K562 (cell line): ENCODE measurements around the gene OR5A2. TPM values are rescaled to one million over a fixed set of nuclear protein-coding genes. Genes with fewer than 3 reads are reported as not detected.
"Not testable (repeated sequence)": the region's sequence is repeated elsewhere in the genome, so short reads cannot be mapped to it uniquely, and the experiment has no call there.

Experiments used
- ATAC-seq: fragments of 200-7000 bp; cut with Tn5 transposase; 3 replicates; pipeline ENCODE4 v1.9.1; 2020; ENCODE audit warnings: moderate library complexity
- BruUV-seq: library from RNA; stranded (reverse); fragments of 400-500 nt; replicated peaks from 2 replicates; lab custom pipeline; 2021; lab: Mats Ljungman, UMichigan
- CTCF ChIA-PET: fragments of 300-600 bp; formaldehyde crosslinking; extraction: SDS; loops from one replicate; lab custom pipeline; 2021; ENCODE audit warnings: low intra/inter-chr PET ratio; lab: Yijun Ruan, JAX
- POLR2A ChIA-PET: fragments of 300-600, 350-650 bp; sonication (Branson Sonifier 250); formaldehyde crosslinking; extraction: SDS; loops from one replicate; lab custom pipeline; 2021; ENCODE audit warnings: antibody characterized with exemption, inconsistent platforms; lab: Yijun Ruan, JAX
- DNase-seq, 4 experiments: peaks; one replicate each; pipeline versions ENCODE4 v3.0.0 to v3.0.0-alpha.2; 2011 to 2018; ENCODE audit warnings: low spot score in 3 of 4, mixed read lengths in 3 of 4; ENCODE audit errors: extremely low read depth in 1 of 4
- FAIRE-seq: peaks from 2 replicates; lab custom pipeline; 2011; peaks lifted over from hg19 to GRCh38; lab: Jason Lieb, UNC
- H2AFZ ChIP-seq: 2 replicates; pipeline ENCODE4 v1.6.0; 2011; ENCODE audit warnings: low read depth, low read length, control low read depth, inconsistent platforms
- H3K27ac ChIP-seq: fragments of 200-600 bp; 3 replicates; pipeline ENCODE4 v1.8.0; 2011; ENCODE audit warnings: low read depth, mild to moderate bottlenecking, control low read depth, inconsistent platforms, low read length, moderate library complexity, mixed read lengths; ENCODE audit errors: extremely low read depth
- H3K27me3 ChIP-seq, 2 experiments: fragments of 300-600 bp in 1 of 2; 2 replicates in 1 of 2; 3 replicates in 1 of 2; pipeline versions ENCODE4 v1.6.0 to v1.8.0; 2011; ENCODE audit warnings: inconsistent platforms in 2 of 2, low read length in 2 of 2, mild to moderate bottlenecking in 1 of 2, mixed read lengths in 1 of 2, moderate library complexity in 1 of 2; ENCODE audit not compliant: control insufficient read depth in 2 of 2, insufficient read depth in 2 of 2
- H3K36me3 ChIP-seq: fragments of 300-600 bp; 3 replicates; pipeline ENCODE4 v1.8.0; 2011; ENCODE audit warnings: mild to moderate bottlenecking, low read length, inconsistent platforms; ENCODE audit not compliant: control insufficient read depth, insufficient read depth
- H3K4me1 ChIP-seq, 2 experiments: fragments of 200-600 bp in 1 of 2; replicated peaks in 1 of 2; 2 replicates in 1 of 2; 3 replicates in 1 of 2; pipeline versions ENCODE4 v1.5.1 to v1.8.0; 2011; ENCODE audit warnings: inconsistent platforms in 2 of 2, low read length in 2 of 2, mild to moderate bottlenecking in 1 of 2, mixed read lengths in 1 of 2, moderate library complexity in 1 of 2; ENCODE audit not compliant: control insufficient read depth in 2 of 2, insufficient read depth in 2 of 2
- H3K4me2 ChIP-seq: 2 replicates; pipeline ENCODE4 v1.6.1; 2011; ENCODE audit warnings: low read length, control low read depth, inconsistent platforms, mixed read lengths; ENCODE audit not compliant: insufficient read depth
- H3K4me3 ChIP-seq: fragments of 200-600 bp; sonication (generic), shearing (Covaris generic); 2 replicates; pipeline ENCODE4 v1.5.1; 2016; ENCODE audit warnings: control low read depth, inconsistent platforms
- H3K79me2 ChIP-seq: fragments of 200-600 bp; 3 replicates; pipeline ENCODE4 v1.8.0; 2011; ENCODE audit warnings: low read length, inconsistent platforms; ENCODE audit not compliant: control insufficient read depth, insufficient read depth
- H3K9ac ChIP-seq, 2 experiments: 2 replicates each; pipeline versions ENCODE4 v1.6.0 to v1.6.1; 2011; ENCODE audit warnings: low read depth in 2 of 2, low read length in 2 of 2, control low read depth in 1 of 2, inconsistent platforms in 1 of 2, mild to moderate bottlenecking in 1 of 2, mixed read lengths in 1 of 2; ENCODE audit not compliant: insufficient read depth in 1 of 2
- H3K9me1 ChIP-seq: one replicate; pipeline ENCODE4 v1.6.0; 2011; ENCODE audit warnings: inconsistent platforms, mild to moderate bottlenecking, low read length, moderate library complexity; ENCODE audit not compliant: control insufficient read depth, insufficient read depth
- H3K9me3 ChIP-seq: replicated peaks from 2 replicates; pipeline ENCODE4 v1.5.1; 2011; ENCODE audit warnings: low read depth, low read length, inconsistent platforms; ENCODE audit not compliant: control insufficient read depth, insufficient read depth
- H4K20me1 ChIP-seq: replicated peaks from 2 replicates; pipeline ENCODE4 v1.6.1; 2011; ENCODE audit warnings: low read length, inconsistent platforms, mixed read lengths; ENCODE audit not compliant: control insufficient read depth, insufficient read depth
- CBFA2T3 ChIP-seq: fragments of 450-650 bp; IDR thresholded peaks from 2 replicates; pipeline ENCODE4 v1.6.1; 2017
- CHCHD3 ChIP-seq: fragments of 250-450 bp; sonication (Bioruptor Pico); IDR thresholded peaks from 2 replicates; pipeline ENCODE4 v2.1.2; 2022; ENCODE audit warnings: mild to moderate bottlenecking
- CREB1 ChIP-seq, 2 experiments: sonication (generic) in 1 of 2; formaldehyde crosslinking in 1 of 2; IDR thresholded peaks; 2 replicates each; pipeline versions ENCODE4 v1.6.1 to v1.8.0; 2012 to 2022; ENCODE audit warnings: inconsistent platforms in 1 of 2, mild to moderate bottlenecking in 1 of 2, missing genetic modification reagents in 1 of 2, moderate library complexity in 1 of 2
- CREBBP ChIP-seq: IDR thresholded peaks from one replicate; pipeline ENCODE4 v1.6.1; 2012; ENCODE audit warnings: low read depth, mild to moderate bottlenecking, control low read depth, inconsistent platforms, low read length
- ETV5 ChIP-seq: sonication (generic); formaldehyde crosslinking; IDR thresholded peaks from 2 replicates; pipeline ENCODE4 v1.4.0; 2020; ENCODE audit warnings: low read depth, mild to moderate bottlenecking, missing genetic modification reagents
- PKNOX1 ChIP-seq: fragments of 450-650 bp; IDR thresholded peaks from 2 replicates; pipeline ENCODE4 v1.6.1; 2016
- RAD51 ChIP-seq: fragments of 450-650 bp; IDR thresholded peaks from 2 replicates; pipeline ENCODE4 v1.7.1; 2016; ENCODE audit warnings: low read depth, mild to moderate bottlenecking, borderline replicate concordance
- SIN3A ChIP-seq, 2 experiments: fragments of 150-350 bp in 1 of 2; IDR thresholded peaks; 2 replicates each; pipeline ENCODE4 v1.6.1; 2011 to 2016; ENCODE audit warnings: borderline replicate concordance in 2 of 2, low read depth in 2 of 2, low read length in 2 of 2, mild to moderate bottlenecking in 2 of 2, moderate library complexity in 2 of 2; ENCODE audit not compliant: control insufficient read depth in 1 of 2
- SMARCA4 ChIP-seq: fragments of 450-650 bp; IDR thresholded peaks from 2 replicates; pipeline ENCODE4 v1.6.1; 2016
- SPI1 ChIP-seq: IDR thresholded peaks from 2 replicates; pipeline ENCODE4 v1.6.1; 2011; ENCODE audit warnings: low read depth, low read length, control low read depth, borderline replicate concordance
- STAT5A ChIP-seq: IDR thresholded peaks from 2 replicates; pipeline ENCODE4 v1.6.1; 2012; ENCODE audit warnings: low read length, inconsistent platforms, borderline replicate concordance
- ZBTB8A ChIP-seq: fragments of 450-650 bp; IDR thresholded peaks from 2 replicates; pipeline ENCODE4 v1.6.1; 2018; ENCODE audit warnings: mild to moderate bottlenecking, moderate library complexity; ENCODE audit not compliant: partially characterized antibody
- ZKSCAN8 ChIP-seq: fragments of 200-800 bp; sonication (Bioruptor generic); IDR thresholded peaks from 2 replicates; pipeline ENCODE4 v1.6.1; 2016; ENCODE audit warnings: missing genetic modification characterization, missing compliant biosample characterization
- ZNF57 ChIP-seq: fragments of 450-650 bp; formaldehyde crosslinking; IDR thresholded peaks from 2 replicates; pipeline ENCODE4 v1.4.0; 2020; ENCODE audit warnings: mild to moderate bottlenecking, moderate library complexity
- WGBS: fragments of 100-300 bp; shearing (Covaris generic); methylation state at CpG from one replicate; pipeline ENCODE4 v1.1.6; 2016; ENCODE audit warnings: low coverage, mixed read lengths; ENCODE audit not compliant: insufficient coverage; ENCODE audit errors: missing lambda C conversion rate; 5-methylcytosine and 5-hydroxymethylcytosine counted together
- in situ Hi-C: fragments of 300-500 bp; cut with MboI; formaldehyde crosslinking; loops from 4 replicates; pipeline ENCODE4 v1.15.0; 2018; ENCODE audit warnings: inconsistent platforms, mixed read lengths
- intact Hi-C: fragments of 100-400 bp; cut with micrococcal nuclease; formaldehyde crosslinking; loops from 2 replicates; pipeline ENCODE4 v1.14.2; 2022
- polyA plus RNA-seq, 8 experiments: library from polyadenylated mRNA; depleted of rRNA in 4 of 8; stranded (reverse) in 5 of 8; unstranded in 3 of 8; fragments of >200 nt; fragmentation: Nextera tagmentation in 2 of 8; fragmentation: Illumina TruSeq in 1 of 8; extraction: Ambion mirVana in 2 of 8; extraction: Trizol in 1 of 8; gene quantifications; 2 replicates each; pipeline versions ENCODE4 v1.2.1 to v1.2.3, GENCODE V29; 2011 to 2014; ENCODE audit warnings: inconsistent platforms in 1 of 8, missing spikeins in 1 of 8
- total RNA-seq, 7 experiments: library from RNA; depleted of rRNA in 6 of 7; stranded (reverse); fragments of >200 nt in 6 of 7; fragmentation: Illumina TruSeq in 2 of 7; extraction: Trizol in 2 of 7; gene quantifications; 2 replicates each; pipeline versions ENCODE4 v1.2.1 to v1.2.3, GENCODE V29; 2011 to 2021; ENCODE audit warnings: low replicate concordance in 1 of 7

OR5A2 gene
- total and polyA plus RNA-seq, 9 of the 15 experiments (the other 6 are each of a cell fraction or from before 2014, with no cell fraction given): not detected

GRCh38 chr11:59380263-59381059 lies 45.8 kb downstream of the OR5A2 start:
- BruUV-seq: no TSS peak
- Histone ChIP-seq H3K79me2 (no peaks in the 10 kb centered on the region), H3K27ac (no peak overlapping the region), H4K20me1 (no peaks in the 10 kb centered on the region), H3K36me3 (no peaks in the 10 kb centered on the region), H3K9ac (no peak overlapping the region), H2AFZ (no peak overlapping the region), H3K4me2 (no peak overlapping the region), H3K9me3 (no peaks in the 10 kb centered on the region), H3K9me1 (no peaks in the 10 kb centered on the region), H3K27me3 (no peaks in the 10 kb centered on the region), H3K4me1 (no peaks in the 10 kb centered on the region), H3K4me3 (no peak overlapping the region)
- 0% methylated on average over 2 of the region's 2 CpGs for WGBS
- in situ Hi-C loops: no loop called here
- CTCF ChIA-PET: no interaction called here
- POLR2A ChIA-PET: no interaction called here
- no peak for ATAC-seq
- TF ChIP-seq ETV5 (CRISPR knock-in tag): no peak
- no peak for TF ChIP-seq SMARCA4
- no peak for TF ChIP-seq ZNF57
- no peak for TF ChIP-seq ZKSCAN8 (CRISPR knock-in tag)
- no peak for TF ChIP-seq ZBTB8A
- TF ChIP-seq SIN3A (IDR thresholded peaks at IDR 0.05; ENCODE audit: borderline replicate concordance in 2 of 2, control insufficient read depth in 1 of 2, low read depth in 2 of 2, low read length in 2 of 2): no peak
- TF ChIP-seq CHCHD3 (CRISPR knock-in tag): no peak
- no peak for TF ChIP-seq RAD51
- TF ChIP-seq STAT5A: no peak
- no peak for TF ChIP-seq CREBBP
- TF ChIP-seq SPI1: no peak
- TF ChIP-seq CBFA2T3: no peak
- no peak for TF ChIP-seq PKNOX1
- no peak for TF ChIP-seq CREB1 (IDR thresholded peaks at IDR 0.05)
- TF ChIP-seq CREB1 (CRISPR knock-in tag; IDR thresholded peaks at IDR 0.05): no peak
- DNase-seq: no peak
- no peak for FAIRE-seq
- intact Hi-C loops: no loop called here

- H3K79me2 ChIP-seq, H3K4me1 ChIP-seq, CTCF ChIA-PET, ATAC-seq, H2AFZ ChIP-seq, BruUV-seq, H3K27me3 ChIP-seq, H3K27ac ChIP-seq, H3K9ac ChIP-seq, H3K9me1 ChIP-seq, H3K9me3 ChIP-seq, FAIRE-seq, H3K4me3 ChIP-seq, H3K36me3 ChIP-seq, DNase-seq, in situ Hi-C loops, H3K4me2 ChIP-seq, H4K20me1 ChIP-seq, intact Hi-C loops: not testable (repeated sequence)
- 0% methylated on average over 3 of the region's 3 CpGs for WGBS
- POLR2A ChIA-PET: interaction anchor here (0.6 kb wide), 1 partner anchor 848 kb away, joined by 4 read pairs; no protein-coding TSS in a partner anchor
Observed at GRCh38 chr11:59372324-59372723, 53.9 kb downstream of the OR5A2 start.
